Stomach (tissue), 9 donors: Measurements from ENCODE around the gene SKA1. TPM values are rescaled to one million over a fixed set of nuclear protein-coding genes. Genes with fewer than 3 reads are reported as not detected.

Experiments used
- DNase-seq, 2 donors: peaks; one replicate each; pipeline versions ENCODE4 v3.0.0 to v3.0.0-alpha.2; 2013 to 2019
- H3K27ac ChIP-seq, 5 donors: fragments of 200-600 bp in 4 of 5; sonication (generic) in 4 of 5; one replicate each; pipeline ENCODE4 v1.5.1; 2013 to 2019; ENCODE audit warnings: mild to moderate bottlenecking in 1 of 5, moderate library complexity in 1 of 5
- H3K27me3 ChIP-seq, 3 donors: fragments of 200-600 bp; sonication (generic); one replicate each; pipeline ENCODE4 v1.5.1; 2017 to 2019; ENCODE audit warnings: mixed run types in 1 of 3
- H3K36me3 ChIP-seq, 4 donors: fragments of 200-600 bp; sonication (generic); 1 replicate in 3 of 4; 2 replicates in 1 of 4; pipeline ENCODE4 v1.5.1; 2016 to 2019
- H3K4me1 ChIP-seq, 4 donors: fragments of 200-600 bp; sonication (generic); one replicate each; pipeline ENCODE4 v1.5.1; 2016 to 2019
- H3K4me3 ChIP-seq, 4 donors: fragments of 200-600 bp; sonication (generic) in 3 of 4; one replicate each; pipeline ENCODE4 v1.5.1; 2016 to 2019; ENCODE audit warnings: mild to moderate bottlenecking in 1 of 4
- H3K9me3 ChIP-seq, 4 donors: fragments of 200-600 bp; sonication (generic); one replicate each; pipeline ENCODE4 v1.5.1; 2016 to 2019
- EP300 ChIP-seq: sonication (generic); formaldehyde crosslinking; IDR thresholded peaks from one replicate; pipeline ENCODE4 v1.6.1; 2017; ENCODE audit warnings: antibody characterized with exemption
- POLR2A ChIP-seq, 4 donors: fragments of 450-650 bp; IDR thresholded peaks; one replicate each; pipeline ENCODE4 v1.6.1; 2016; ENCODE audit warnings: antibody characterized with exemption in 4 of 4, control low read depth in 2 of 4, mild to moderate bottlenecking in 1 of 4, moderate library complexity in 1 of 4
- POLR2AphosphoS5 ChIP-seq, 3 donors: sonication (generic); formaldehyde crosslinking; IDR thresholded peaks; one replicate each; pipeline ENCODE4 v1.6.1; 2016; ENCODE audit warnings: antibody characterized with exemption in 3 of 3
- WGBS, 5 donors: extraction: QIAGEN DNeasy Blood & Tissue Kit in 3 of 5; methylation state at CpG; one replicate each; pipeline versions ENCODE4 v1.1.5 to v1.1.7; 2013 to 2018; 5-methylcytosine and 5-hydroxymethylcytosine counted together
- intact Hi-C: fragments of 100-400 bp; cut with DNase I; formaldehyde crosslinking; loops from one replicate; pipeline ENCODE4 v1.15.1; 2023; ENCODE audit warnings: low total_unique reads
- polyA plus RNA-seq, 3 donors: library from polyadenylated mRNA; stranded (reverse); fragments of 200-250 nt; gene quantifications; one replicate each; pipeline ENCODE4 v1.2.3, GENCODE V29; 2013
- total RNA-seq, 5 donors: library from RNA; depleted of rRNA; stranded (reverse); fragments of >200 nt; gene quantifications; one replicate each; pipeline versions ENCODE4 v1.1.0 to v1.2.3, GENCODE V29; 2014 to 2016
- TF ChIP-seq, protein P1 (sequence below), 7 experiments: fragments of 450-650 bp in 4 of 7; fragments of 200-600 bp in 3 of 7; sonication (generic) in 3 of 7; IDR thresholded peaks; one replicate each; pipeline ENCODE4 v1.5.1; 2016 to 2019; ENCODE audit warnings: antibody characterized with exemption in 7 of 7, control low read depth in 2 of 7, mild to moderate bottlenecking in 1 of 7
- donor health status: healthy with polysubstance abuse.
- donor health status: Bipolar disorder and iron deficiency.
- donor health status: healthy.

SKA1 gene
- total and polyA plus RNA-seq, 8 donors: 0.46 to 3.3 (median 2.1) TPM; not detected in 3

- no peak for TF ChIP-seq POLR2A (IDR thresholded peaks at IDR 0.05)
- TF ChIP-seq, protein P1, sequence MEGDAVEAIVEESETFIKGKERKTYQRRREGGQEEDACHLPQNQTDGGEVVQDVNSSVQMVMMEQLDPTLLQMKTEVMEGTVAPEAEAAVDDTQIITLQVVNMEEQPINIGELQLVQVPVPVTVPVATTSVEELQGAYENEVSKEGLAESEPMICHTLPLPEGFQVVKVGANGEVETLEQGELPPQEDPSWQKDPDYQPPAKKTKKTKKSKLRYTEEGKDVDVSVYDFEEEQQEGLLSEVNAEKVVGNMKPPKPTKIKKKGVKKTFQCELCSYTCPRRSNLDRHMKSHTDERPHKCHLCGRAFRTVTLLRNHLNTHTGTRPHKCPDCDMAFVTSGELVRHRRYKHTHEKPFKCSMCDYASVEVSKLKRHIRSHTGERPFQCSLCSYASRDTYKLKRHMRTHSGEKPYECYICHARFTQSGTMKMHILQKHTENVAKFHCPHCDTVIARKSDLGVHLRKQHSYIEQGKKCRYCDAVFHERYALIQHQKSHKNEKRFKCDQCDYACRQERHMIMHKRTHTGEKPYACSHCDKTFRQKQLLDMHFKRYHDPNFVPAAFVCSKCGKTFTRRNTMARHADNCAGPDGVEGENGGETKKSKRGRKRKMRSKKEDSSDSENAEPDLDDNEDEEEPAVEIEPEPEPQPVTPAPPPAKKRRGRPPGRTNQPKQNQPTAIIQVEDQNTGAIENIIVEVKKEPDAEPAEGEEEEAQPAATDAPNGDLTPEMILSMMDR (IDR thresholded peaks at IDR 0.05): no peak
- TF ChIP-seq POLR2AphosphoS5 (IDR thresholded peaks at IDR 0.05): no peak
- TF ChIP-seq EP300: no peak
- Histone ChIP-seq H3K36me3 (no peaks in the 10 kb centered on the region), H3K9me3 (no peaks in the 10 kb centered on the region), H3K27me3 (peaks cover 0 to 16% (median 0%) of the 10 kb centered on the region in 3 donors), H3K27ac (no peak overlapping the region), H3K4me1 (no peaks in the 10 kb centered on the region), H3K4me3 (no peak overlapping the region)
- no peak for DNase-seq
- WGBS, 5 donors: 65 to 92% (median 83%) methylated on average over 2 of the region's 2 CpGs
- intact Hi-C loops: loop anchor here (10.0 kb wide), 1 partner anchor 136 kb away; no protein-coding TSS in a partner anchor
Measured at GRCh38 chr18:50350699-50351098, 24.1 kb upstream of the SKA1 start.

GRCh38 chr18:50356036-50356945 is 18.6 kb upstream of the SKA1 start:
- H3K36me3 ChIP-seq: no peaks in the 10 kb centered on the region
- H3K4me3 ChIP-seq: no peak overlapping the region
- H3K4me1 ChIP-seq: peaks cover 0 to 13% (median 0%) of the 10 kb centered on the region in 4 donors
- no peaks in the 10 kb centered on the region for H3K9me3 ChIP-seq
- peaks cover 0 to 33% (median 0%) of the 10 kb centered on the region in 3 donors for H3K27me3 ChIP-seq
- TF ChIP-seq, protein P1 (IDR thresholded peaks at IDR 0.05): no peak
- peak in 1 of 2 donors; percentile 16 for DNase-seq
- intact Hi-C loops: loop anchor here (10.0 kb wide), 1 partner anchor 141 kb away; no protein-coding TSS in a partner anchor
- WGBS, 5 donors: 17 to 28% (median 23%) methylated on average over 4 of the region's 4 CpGs
- no peak overlapping the region for H3K27ac ChIP-seq

DNA sequence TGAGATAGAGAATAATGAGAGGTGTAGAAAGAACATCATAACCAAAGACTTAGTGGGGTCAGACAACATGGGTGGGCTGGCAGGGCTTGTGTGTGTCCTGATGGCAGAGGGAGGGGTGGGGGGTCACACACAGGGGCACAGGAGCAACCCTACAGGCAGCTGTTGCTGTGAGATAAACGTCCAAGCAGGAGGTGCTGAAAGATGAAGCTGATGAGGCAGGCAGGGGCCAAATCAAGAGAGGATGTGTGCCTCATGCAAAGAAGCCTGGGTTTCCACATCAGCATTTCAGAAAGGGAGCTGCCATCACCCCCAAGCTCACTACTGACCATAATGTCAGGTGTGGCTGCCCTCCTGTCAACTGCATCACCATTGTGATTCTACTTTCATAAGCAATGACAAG is 16.0 kb upstream of the SKA1 start:
- WGBS, 5 donors: 0 to 7% (median 3%) methylated on average over 1 of the region's 1 CpG
- Histone ChIP-seq H3K27me3 (peaks cover 0 to 17% (median 0%) of the 10 kb centered on the region in 3 donors), H3K9me3 (no peaks in the 10 kb centered on the region), H3K4me3 (no peak overlapping the region), H3K4me1 (peaks cover 0 to 13% (median 0%) of the 10 kb centered on the region in 4 donors), H3K36me3 (no peaks in the 10 kb centered on the region), H3K27ac (no peak overlapping the region)
- intact Hi-C loops: loop anchor here (10.0 kb wide), 1 partner anchor 144 kb away; no protein-coding TSS in a partner anchor
- DNase-seq: no peak
- TF ChIP-seq EP300 (no peak), POLR2A (IDR thresholded peaks at IDR 0.05) (no peak), POLR2AphosphoS5 (IDR thresholded peaks at IDR 0.05) (no peak)
- TF ChIP-seq, protein P1 (IDR thresholded peaks at IDR 0.05): no peak

DNA sequence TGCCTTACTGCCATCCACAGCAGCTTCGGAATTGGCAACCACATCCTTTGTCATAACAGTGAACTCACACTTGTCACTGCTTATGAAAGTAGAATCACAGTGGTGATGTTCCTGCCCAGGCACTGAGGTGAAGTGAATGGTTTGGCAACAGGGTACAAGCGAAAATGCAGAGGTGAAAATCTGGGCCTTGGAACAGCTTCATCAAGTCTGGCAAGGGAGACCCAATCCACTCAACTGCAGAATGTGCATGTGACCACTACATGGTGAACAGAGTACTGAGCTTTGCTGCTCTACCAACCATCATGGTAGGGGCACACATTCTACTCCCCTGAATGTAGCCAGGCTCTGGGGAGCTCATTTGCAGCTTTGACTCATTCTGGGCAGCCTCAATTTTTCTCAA is 15.0 kb upstream of the SKA1 start:
- DNase-seq: no peak
- intact Hi-C loops: loop anchor here (10.0 kb wide), 1 partner anchor 145 kb away; no protein-coding TSS in a partner anchor
- Histone ChIP-seq H3K36me3 (no peaks in the 10 kb centered on the region), H3K4me3 (no peak overlapping the region), H3K9me3 (no peaks in the 10 kb centered on the region), H3K4me1 (peaks cover 0 to 13% (median 0%) of the 10 kb centered on the region in 4 donors), H3K27ac (no peak overlapping the region), H3K27me3 (peaks cover 0 to 17% (median 0%) of the 10 kb centered on the region in 3 donors)
- 61 to 74% (median 73%) methylated on average over 2 of the region's 2 CpGs for WGBS, 5 donors
- TF ChIP-seq POLR2A (IDR thresholded peaks at IDR 0.05) (no peak), EP300 (no peak)
- TF ChIP-seq, protein P1 (IDR thresholded peaks at IDR 0.05): no peak
